C4-2B (cell line): Measurements from ENCODE around the gene NFATC4.

Source experiments
- H3K27ac ChIP-seq: fragments of 450-650 bp; 2 replicates; pipeline ENCODE4 v1.5.1; 2017
- ZFX ChIP-seq: fragments of 450-650 bp; IDR thresholded peaks from 2 replicates; pipeline ENCODE4 v1.6.1; 2017
- TF ChIP-seq, protein P1 (sequence below): fragments of 450-650 bp; conservative IDR thresholded peaks from 2 replicates; pipeline ENCODE4 v1.5.1; 2017; ENCODE audit warnings: mild to moderate bottlenecking

NFATC4 gene

DNA sequence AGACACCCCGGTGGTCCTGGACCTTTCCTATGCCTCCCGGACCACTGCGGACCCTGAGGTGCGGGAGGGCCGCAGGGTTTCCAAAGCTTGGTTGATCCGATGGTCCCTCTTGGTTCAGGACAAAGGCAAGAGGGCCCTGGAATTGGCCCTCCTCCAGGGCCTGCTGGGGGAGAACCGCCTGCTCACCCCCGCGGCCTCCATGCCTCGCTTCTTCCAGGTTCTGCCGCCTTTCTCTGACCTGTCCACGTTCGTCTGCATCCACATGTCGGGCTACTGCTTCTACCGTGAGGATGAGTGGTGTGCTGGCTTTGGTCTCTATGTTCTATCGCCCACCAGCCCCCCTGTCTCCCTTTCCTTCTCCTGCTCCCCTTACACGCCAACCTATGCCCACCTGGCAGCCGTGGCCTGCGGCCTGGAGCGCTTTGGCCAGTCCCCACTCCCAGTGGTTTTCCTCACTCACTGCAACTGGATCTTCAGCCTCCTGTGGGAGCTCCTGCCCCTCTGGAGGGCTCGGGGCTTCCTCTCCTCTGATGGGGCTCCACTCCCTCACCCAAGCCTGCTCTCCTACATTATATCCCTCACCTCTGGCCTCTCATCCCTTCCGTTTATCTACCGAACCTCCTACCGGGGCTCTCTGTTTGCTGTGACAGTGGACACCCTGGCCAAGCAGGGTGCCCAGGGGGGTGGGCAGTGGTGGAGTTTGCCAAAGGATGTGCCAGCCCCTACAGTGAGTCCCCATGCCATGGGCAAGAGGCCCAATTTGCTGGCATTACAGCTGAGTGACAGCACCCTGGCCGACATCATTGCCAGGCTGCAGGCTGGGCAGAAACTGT lies 47.7 kb downstream of the NFATC4 start:
- TF ChIP-seq, protein P1, sequence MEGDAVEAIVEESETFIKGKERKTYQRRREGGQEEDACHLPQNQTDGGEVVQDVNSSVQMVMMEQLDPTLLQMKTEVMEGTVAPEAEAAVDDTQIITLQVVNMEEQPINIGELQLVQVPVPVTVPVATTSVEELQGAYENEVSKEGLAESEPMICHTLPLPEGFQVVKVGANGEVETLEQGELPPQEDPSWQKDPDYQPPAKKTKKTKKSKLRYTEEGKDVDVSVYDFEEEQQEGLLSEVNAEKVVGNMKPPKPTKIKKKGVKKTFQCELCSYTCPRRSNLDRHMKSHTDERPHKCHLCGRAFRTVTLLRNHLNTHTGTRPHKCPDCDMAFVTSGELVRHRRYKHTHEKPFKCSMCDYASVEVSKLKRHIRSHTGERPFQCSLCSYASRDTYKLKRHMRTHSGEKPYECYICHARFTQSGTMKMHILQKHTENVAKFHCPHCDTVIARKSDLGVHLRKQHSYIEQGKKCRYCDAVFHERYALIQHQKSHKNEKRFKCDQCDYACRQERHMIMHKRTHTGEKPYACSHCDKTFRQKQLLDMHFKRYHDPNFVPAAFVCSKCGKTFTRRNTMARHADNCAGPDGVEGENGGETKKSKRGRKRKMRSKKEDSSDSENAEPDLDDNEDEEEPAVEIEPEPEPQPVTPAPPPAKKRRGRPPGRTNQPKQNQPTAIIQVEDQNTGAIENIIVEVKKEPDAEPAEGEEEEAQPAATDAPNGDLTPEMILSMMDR: no peak
- TF ChIP-seq ZFX: no peak
- no peak overlapping the region for H3K27ac ChIP-seq

DNA sequence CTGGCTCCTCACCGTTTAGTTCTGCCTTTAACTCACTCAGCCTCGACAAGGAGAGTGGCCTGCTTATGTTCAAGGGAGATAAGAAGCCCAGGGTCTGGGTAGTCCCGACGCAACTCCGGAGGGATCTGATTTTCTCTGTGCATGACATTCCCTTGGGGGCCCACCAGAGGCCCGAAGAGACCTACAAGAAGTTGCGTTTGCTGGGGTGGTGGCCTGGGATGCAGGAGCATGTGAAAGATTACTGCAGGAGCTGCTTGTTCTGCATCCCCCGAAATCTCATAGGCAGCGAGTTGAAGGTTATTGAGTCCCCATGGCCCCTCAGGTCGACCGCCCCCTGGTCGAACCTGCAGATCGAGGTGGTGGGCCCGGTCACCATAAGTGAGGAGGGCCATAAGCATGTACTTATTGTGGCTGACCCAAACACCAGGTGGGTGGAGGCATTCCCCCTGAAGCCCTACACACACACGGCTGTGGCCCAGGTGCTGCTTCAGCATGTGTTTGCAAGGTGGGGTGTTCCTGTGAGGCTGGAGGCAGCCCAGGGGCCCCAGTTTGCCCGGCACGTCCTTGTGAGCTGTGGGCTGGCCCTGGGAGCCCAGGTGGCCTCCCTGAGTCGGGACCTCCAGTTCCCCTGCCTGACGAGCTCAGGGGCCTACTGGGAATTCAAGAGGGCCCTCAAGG lies 48.4 kb downstream of the NFATC4 start:
- TF ChIP-seq, protein P1: no peak
- TF ChIP-seq ZFX: no peak
- no peak overlapping the region for H3K27ac ChIP-seq

DNA sequence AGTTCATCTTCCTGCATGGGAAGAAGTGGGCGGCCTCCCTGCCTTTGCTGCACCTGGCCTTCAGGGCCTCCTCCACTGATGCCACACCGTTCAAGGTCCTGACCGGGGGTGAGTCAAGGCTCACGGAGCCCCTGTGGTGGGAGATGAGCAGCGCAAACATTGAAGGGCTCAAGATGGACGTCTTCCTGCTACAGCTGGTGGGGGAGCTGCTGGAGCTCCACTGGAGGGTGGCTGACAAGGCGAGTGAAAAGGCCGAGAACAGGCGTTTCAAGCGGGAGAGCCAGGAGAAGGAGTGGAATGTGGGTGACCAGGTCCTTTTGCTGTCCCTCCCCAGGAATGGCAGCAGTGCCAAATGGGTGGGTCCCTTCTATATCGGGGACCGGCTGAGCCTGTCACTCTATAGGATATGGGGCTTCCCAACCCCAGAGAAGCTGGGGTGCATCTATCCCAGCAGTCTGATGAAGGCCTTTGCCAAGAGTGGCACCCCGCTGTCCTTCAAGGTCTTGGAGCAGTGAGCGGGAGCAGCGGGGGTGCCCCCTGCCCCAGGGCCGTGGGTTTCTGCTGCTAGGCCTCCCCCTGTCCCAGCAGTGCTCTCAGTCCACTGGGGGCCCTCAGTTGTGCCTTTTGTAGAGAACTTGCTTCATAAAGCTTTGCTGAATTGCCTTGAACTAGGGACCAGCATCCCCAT lies 49.1 kb downstream of the NFATC4 start:
- no peak for TF ChIP-seq ZFX
- TF ChIP-seq, protein P1: no peak

DNA sequence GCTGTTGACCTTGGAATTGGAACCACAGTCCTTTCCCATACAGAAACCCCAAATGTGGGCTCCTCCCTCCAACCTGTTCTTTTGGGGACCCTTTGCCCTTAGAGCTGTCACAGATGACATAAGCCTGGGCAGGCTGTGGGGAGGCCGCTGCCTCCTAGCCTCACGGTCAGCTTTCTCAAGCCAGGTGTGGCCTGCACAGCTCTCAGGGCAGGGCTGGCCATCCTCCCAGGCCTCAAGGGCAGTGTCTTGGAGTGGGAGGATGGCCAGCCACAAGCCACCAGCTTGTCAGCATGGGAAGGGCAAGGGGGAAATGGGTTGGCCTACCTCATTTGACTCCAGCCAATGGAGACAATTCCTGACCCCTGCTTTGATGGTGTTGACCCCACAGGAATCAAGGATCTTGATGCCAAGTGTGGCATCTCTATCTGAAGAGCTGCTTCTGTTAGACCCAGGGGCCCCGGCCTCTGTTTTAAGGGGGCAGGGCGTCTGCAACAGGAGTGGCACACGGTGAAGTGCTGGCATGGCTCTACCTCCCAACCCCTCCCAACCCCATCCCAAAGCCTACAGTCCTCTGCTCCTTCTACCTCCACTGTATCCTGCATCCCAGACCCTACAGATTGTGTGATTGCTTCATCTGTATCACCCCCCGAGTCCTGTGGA lies 50.0 kb downstream of the NFATC4 start:
- TF ChIP-seq, protein P1: no peak
- no peak for TF ChIP-seq ZFX

More for the DNA sequence above, 49.1 kb downstream of the NFATC4 start:
- no peak overlapping the region for H3K27ac ChIP-seq

DNA sequence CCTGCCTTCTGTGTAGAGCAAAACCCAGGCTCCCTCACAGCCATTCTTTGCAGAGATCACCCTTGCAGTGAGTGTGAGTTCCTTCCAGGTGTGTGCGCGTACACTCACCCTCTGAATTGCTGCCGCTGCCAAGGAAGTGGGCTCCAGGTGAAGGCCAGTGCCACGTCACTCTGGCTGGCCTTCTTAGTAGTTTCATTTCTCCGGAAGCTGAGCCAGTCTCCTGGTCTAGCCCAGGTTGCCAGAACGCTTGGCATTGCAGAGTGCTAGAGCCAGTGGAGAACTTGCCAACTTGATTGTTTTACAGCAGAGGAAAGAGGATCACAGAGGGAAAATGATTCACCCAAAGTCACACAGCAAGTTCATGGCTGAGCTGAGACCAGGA lies 50.5 kb downstream of the NFATC4 start:
- TF ChIP-seq ZFX: no peak
- TF ChIP-seq, protein P1: no peak
- H3K27ac ChIP-seq: no peak overlapping the region

More for the DNA sequence above, 50.0 kb downstream of the NFATC4 start:
- H3K27ac ChIP-seq: no peak overlapping the region

DNA sequence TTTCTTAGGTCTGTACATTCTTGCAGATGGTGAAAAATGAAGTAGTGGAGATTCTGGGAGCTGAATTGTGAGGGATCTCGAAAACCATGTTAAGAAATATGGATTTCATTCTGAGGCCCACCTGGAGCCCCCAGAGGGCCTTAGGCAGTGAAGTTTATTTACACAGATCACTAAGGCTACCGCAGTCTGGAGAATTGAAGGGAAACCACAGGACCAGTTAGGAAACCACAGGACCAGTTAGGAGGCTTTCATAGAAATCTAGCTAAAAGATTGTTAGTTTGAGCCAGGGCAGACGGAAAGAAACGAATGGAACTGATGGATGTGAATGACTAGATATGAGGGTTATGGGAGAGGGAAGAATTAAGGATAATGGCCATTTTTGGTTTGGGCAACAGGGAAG lies 54.3 kb downstream of the NFATC4 start:
- TF ChIP-seq, protein P1: no peak
- TF ChIP-seq ZFX: no peak

More for the DNA sequence above, 54.3 kb downstream of the NFATC4 start:
- H3K27ac ChIP-seq: no peak overlapping the region
